ENCODE results near the gene USP51. TPM values are rescaled to one million over a fixed set of nuclear protein-coding genes. Genes with fewer than 3 reads are reported as not detected.

Gene USP51
- 1.2 and 2.2 TPM in 2 replicates for total RNA-seq

GRCh38 chrX:55489314-55490009 is at the start of gene USP51:
USP51 (minus strand) TSS chrX:55489848; CDS start chrX:55488939, 909 bp downstream.

GRCh38 chrX:55451990-55452832 is 37.4 kb downstream of the USP51 start, which contains the start of gene MAGEH1:
MAGEH1 (plus strand) TSS chrX:55452127; CDS start chrX:55452375, 248 bp downstream.

Small RNA genes lying within 50 kb of the gene (small RNA-seq; reads per million reads assigned to genes)
- gene MIR4536-2: not detected

Other genes with a start within 250 kb of the USP51 start
- not detected in 2 replicates for gene PAGE3, start 224.9 kb downstream of the USP51 start, total RNA-seq
- 21.5 and 24.6 TPM in 2 replicates for gene MAGEH1, start 37.7 kb downstream of the USP51 start, total RNA-seq
- not detected in 2 replicates for gene FOXR2, start 133.6 kb upstream of the USP51 start, total RNA-seq
- gene RRAGB, start 227.9 kb upstream of the USP51 start, total RNA-seq: 10.4 and 12.5 TPM in 2 replicates

Measured in subcutaneous preadipocyte (primary cell).